GM18498 (cell line): ENCODE measurements around the gene RLBP1.
"Not testable (repeated sequence)": the region's sequence is repeated elsewhere in the genome, so short reads cannot be mapped to it uniquely, and the experiment has no call there.

Experiments
- ATAC-seq: cut with Tn5 transposase; IDR thresholded peaks from one replicate; pipeline ENCODE4 v1.9.1; 2021; ENCODE audit warnings: mild to moderate bottlenecking, moderate library complexity; ENCODE audit not compliant: unreplicated experiment

RLBP1 gene

DNA sequence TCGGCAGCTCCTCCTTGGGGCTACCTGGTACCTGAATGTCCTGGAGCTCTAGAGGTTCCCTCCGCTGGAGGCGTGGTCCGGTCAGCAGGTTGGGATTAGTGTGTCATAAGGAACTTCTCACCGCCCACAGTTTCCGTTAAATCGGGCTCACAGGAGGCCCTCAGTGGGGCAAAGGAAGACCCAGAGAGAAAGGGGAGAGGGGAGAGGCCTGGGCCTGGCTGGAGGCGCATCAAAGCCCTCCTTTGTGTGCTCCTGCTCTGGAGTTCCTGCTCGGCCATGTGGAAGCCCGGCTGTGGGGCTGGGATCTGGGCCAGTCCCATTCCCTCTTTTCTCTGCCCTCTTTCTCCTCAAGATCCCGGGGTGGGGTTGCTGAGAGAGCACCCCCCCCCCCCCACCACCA lies at the start of gene RLBP1:
TSS of gene RLBP1 (minus strand) at position 37 of the 400 bp plus-strand sequence. CDS start 2,604 bp downstream, outside the sequence.
- no peak for ATAC-seq

DNA sequence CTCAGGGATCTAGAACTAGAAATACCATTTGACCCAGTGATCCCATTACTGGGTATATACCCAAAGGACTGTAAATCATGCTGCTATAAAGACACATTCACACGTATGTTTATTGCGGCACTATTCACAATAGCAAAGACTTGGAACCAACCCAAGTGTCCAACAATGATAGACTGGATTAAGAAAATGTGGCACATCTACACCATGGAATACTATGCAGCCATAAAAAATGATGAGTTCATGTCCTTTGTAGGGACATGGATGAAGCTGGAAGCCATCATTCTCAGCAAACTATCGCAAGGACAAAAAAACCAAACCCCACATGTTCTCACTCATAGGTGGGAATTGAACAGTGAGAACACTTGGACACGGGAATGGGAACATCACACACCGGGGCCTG lies 28.8 kb upstream of the RLBP1 start:
- not testable (repeated sequence) for ATAC-seq

DNA sequence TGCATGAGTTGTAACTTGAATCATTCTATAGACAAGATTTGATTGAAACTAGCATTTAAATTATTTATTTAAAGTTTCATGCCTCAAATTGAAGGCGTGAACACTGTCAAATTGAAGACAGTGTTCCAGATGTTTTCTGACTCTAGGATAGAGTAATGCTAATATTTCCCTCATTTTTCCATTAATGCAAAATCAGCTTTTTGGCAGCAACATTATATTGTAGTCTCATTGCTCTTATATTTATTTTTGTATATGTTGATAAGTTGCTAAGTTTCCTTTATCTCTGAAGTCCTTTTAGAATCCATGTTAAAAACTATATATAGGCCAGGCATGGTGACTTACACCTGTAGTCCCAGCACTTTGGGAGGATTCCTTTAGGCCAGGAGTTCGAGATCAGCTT lies 27.2 kb upstream of the RLBP1 start:
- no peak for ATAC-seq

DNA sequence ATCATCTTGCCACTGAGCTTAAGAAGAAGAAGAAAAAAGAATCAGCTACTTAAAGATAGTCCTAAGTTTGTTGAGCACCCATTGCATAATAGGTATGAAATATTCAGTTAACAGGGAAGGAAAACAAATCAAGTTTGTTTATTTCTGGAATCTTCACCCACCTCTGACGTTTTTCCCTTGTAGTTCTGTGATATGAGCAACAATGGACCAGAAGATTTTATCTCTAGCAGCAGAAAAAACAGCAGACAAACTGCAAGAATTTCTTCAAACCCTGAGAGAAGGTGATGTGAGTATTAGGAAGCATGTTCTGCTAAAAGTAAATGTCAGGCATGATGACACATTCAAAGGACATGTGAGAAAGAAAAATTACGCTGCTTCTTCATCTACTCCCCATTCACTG lies 26.1 kb upstream of the RLBP1 start:
- ATAC-seq = no peak

DNA sequence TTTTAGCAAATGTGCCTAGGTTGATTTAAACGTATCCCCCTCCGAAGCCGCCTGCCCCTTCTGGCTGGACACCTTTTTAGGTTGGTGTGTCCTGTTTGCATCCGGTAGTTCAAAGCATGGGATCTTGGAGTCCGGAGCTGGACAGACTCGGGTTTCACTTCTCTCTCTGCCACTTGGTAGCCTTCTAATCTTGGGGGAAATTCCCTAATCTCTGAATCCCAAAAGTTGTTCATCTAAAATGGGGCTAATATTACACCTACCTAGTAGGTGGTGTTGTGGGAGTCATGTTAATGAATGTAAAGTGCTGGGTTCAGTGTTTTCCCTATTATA lies 23.2 kb upstream of the RLBP1 start:
- peak; percentile 23 for ATAC-seq

DNA sequence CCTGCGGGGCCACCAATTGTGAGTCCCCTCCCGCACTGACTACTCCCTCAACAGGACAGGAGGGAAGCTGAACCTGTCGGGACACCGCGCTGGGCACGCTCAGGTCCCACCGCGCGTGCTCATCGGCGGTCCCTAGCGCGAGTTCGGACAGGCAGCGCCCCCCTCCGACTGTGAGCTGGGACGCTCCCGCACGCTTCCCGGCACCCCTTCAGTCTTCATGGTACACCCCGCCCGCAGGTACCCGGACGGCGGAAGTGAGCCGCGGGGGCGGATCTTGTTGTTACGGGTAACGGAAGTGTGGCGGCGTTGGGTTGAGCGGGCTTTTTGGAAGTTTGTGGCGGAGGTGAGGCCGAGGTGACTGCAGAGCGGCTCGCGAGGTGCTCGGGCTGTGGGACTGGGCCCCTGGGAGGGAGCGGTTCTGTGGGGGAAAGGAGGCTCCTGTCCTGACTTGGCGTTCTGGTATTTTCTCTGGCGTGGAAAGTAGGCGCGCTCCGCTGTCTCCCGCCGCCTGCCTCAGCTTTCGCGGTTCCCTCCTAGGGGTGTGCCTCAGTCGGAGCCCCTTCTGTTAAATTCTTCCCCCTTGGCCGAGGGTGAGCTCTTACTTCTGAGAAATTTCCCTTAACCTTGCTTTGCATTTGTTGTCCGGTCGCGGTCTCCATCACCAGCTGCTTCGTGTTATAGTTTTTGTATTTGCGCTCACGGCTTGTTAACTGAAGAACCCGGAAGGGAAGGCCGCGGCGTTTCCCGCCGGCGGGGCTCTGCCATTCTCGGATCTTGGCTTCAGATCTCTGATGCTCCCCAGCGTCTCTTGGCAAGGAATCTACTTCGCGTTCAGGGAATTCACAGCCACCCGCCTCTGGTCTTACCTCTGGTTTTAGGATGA lies 22.6 kb upstream of the RLBP1 start, which contains the start of gene FANCI:
TSS of gene FANCI (plus strand) at position 289 of the 883 bp plus-strand sequence. CDS start 3,669 bp downstream, outside the sequence.
- ATAC-seq = peak; percentile 97

DNA sequence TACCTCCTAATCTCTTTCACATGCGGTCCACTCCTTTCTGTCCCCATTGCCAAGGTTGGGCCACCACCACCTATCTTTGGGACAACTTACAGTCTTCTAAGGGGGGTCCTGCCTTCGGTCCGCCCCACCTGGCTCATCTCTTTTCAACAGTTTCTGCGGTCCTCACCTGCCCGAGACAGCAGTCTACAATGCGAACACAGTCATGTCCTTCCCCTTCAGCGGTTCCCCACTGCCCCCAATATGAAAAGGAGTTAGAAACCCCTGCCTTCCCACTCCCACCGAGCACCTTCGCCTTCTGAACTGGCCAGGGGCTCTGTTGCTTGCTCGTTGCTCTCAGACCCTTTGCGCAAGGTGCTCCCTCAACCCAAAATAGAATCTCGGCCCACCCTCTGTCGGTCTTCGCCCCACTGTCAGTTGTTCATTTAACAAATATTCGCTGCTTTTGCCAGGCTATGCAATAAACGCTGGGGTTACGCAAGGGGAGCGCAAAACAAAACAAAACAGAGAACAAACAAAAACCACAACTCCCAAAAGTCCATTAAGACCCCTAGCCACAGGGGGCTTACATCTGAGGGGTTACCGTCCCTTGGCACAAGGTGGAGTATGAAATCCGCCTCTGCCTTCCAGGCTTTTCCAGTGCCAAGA lies 21.8 kb upstream of the RLBP1 start:
- ATAC-seq = no peak

DNA sequence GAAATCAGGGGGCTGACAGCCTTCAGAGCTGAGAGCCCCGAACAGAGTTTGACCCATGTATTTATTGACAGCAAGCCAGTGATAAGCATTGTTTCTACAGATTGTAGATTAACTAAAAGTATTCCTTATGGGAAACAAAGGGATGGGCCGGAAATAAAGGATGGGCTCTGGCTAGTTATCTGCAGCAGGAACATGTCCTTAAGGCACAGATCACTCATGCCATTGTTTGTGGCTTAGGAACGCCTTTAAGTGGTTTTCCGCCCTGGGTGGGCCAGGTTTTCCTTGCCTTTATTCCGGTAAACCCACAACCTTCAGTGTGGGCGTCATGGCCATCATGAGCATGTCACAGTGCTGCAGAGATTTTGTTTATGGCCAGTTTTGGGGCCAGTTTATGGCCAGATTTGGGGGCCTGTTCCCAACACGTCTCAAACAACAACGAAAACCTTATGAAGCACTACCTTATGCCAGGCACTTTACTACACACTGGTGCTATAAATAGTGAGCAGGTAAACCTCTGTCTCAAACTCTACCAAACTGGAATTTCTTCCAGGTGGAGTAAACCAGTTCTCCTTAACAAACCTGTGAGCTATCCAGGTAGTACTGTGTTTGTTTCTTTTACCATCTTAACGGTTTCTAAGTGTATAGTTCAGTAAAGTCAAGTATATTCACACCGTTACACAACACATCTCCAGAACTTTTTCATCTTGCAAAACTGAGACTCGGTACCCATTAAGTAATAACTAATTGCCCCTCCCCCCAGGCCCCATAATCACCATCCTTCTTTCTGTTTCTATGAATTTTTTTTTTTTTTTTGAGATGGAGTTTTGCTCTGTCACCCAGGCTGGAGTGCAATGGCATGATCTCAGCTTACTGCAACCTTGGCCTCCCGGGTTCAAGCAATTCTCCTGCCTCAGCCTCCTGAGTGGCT lies 18.8 kb upstream of the RLBP1 start:
- not testable (repeated sequence) for ATAC-seq

DNA sequence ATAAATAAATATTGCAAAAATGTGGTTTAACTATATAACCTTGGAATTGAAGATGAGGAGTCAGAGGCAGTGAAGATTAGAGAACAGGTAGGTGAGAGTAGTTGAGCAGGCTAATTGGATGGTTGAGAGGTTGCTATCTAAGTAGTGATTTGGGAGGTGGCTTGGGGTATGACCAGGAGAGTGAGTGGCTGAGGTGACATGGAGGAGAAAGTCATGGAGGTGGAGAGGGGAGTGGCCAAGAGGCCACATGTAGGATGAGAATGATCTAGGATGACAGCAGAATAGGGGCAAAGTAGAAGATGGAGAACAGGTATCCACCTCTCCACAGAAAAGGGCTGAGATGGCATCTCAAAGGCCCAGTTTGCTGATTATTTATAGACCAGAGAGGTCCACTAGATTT lies 10.5 kb upstream of the RLBP1 start:
- ATAC-seq = no peak

DNA sequence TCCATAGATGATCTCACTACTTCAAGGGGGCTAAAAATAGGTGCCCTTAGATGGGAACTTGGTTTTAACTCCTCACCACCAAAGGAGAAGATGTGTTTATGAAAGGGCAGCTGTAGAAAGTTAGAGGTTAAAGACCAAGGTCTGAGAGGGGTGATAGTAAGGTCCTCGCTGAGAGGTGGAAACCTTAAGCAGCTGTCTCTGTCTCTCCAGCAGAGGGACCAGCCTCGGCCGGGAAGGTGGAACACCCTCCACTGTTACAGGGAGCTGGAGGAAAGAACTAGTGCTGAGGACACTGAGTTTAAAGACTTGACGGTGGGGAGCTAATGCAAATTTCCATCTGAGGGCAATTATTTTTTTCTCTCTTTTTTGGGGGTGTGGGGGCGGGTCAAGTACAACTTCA lies 8.9 kb upstream of the RLBP1 start:
- no peak for ATAC-seq

DNA sequence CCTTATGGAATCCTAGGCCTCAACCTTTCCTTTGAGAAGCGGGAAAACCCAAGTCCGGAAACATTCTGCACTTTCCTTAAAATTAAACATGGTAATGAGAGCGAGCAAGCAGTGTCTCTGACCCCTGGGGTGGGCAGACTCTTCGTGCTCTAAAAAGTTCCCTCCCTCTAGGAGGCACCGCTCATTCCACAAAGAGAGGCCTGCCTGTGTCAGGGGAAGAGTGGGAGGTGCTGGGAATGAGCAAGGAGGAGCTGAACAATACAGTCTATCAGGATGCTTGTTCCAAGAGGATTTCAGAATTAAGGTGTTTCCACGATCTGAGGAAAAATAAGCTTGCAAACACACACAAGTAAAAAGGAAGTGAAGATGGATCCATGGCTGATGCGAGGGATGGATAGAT lies 6.0 kb upstream of the RLBP1 start:
- no peak for ATAC-seq

DNA sequence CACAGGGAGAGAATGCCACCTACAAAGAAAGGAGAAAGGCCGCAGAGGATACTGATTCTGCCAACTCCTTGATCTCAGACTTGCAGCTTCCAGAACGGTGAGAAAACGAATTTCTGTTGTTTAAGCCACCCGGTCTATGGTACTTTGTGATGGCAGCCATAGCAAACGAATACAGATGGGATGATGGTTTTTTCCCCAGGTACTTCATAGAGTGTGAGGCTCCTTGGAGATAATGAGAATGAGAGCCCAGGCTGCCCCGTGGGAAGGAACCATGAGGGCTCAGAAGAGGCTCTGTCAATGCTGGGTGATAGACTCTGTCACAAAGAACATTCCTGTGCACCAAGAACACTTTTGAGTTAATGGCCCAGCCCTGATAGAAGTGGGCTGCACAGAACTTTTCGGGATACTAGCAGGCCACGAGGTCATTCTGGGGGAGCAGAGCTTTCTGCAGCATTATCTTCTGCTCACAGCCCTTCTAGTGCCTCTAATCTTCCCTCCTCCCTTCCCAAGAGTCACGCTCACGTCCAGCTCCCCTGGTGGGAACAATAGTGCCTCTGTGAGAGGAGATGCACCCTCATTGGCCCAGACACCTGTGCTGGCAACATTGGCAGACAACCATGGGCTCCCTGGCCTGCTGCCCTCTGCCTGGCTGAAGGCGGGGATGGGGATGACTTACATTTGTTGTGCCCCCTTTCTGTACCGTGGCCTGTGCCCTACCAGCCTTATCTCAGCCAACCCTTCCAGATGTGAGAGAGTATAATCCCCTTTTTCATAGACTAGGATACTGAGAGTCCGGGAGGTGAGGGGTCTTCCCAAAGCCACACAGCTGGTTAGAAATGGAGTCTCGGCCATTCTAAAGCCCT lies 5.2 kb upstream of the RLBP1 start:
- ATAC-seq = no peak

DNA sequence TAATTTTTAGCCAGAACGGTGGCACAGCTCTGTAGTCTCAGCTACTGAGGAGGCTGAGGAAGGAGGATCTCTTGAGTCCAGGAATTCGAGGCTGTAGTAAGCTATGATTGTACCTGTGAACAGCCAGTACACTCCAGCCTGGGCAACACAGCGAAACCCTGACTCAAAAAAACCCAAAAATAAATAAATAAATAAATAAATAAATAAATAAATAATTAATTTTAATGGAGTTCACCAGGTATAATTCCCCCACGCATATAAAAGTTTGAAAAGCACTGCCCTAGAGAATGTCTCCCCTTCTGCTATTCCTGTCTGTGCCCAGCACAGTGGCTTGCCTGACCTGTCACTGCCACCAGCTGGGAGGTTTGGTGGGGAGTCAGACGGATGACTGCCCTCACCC lies 4.2 kb upstream of the RLBP1 start:
- no peak for ATAC-seq

DNA sequence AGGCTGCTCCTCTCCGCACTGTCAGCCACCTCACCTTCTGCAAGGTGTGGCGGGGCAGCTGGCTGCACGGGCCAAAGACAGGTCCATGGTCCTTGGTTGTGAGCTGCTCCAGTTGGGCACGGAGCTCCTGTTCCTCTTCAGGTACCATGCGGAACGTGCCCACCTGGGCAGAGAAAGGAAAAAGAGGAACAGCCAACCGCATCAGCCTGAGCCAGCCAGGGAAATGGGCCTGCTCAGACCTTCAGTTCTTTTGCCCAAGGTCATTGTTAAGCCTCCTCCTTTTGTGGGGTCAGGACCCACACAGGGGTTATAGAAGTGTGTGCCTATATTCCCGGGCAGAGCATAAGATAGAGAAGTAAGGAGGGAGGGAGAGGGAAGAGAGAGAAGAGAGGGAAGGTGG lies 2.8 kb downstream of the RLBP1 start:
- no peak for ATAC-seq

DNA sequence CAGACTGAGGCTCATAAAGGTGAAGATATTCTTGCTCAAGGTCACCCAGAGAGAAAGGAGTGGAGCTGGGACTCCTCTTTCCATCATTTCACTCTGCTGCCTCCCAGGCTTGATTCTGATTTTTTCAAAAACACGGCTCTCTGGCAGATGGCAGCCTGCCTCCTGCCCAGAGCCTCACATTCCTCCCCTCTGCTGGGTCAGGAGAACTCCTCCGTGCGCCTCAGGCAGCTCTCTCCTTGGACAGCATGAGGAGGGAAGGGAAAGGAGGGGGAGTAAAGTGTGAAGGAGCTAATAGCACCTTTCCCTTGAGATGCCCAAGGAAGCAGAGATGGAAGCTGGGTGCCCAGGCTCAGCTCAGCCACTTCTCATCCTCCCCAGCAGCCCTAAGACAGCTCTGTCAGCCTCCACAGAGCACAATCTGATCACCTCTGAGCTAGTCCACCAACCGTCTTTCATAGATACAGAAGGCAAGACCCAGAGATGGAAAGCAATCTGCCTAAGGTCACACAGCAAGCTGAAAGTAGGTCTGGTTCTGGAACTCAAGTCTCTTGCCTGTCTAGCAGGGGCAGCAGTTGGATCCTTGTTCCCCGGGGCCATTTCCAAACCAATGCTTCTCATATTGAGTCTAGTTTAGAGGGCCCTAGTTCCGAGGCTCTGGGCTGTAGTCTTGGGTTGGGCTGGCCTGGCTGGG lies 3.5 kb downstream of the RLBP1 start:
- ATAC-seq = no peak

DNA sequence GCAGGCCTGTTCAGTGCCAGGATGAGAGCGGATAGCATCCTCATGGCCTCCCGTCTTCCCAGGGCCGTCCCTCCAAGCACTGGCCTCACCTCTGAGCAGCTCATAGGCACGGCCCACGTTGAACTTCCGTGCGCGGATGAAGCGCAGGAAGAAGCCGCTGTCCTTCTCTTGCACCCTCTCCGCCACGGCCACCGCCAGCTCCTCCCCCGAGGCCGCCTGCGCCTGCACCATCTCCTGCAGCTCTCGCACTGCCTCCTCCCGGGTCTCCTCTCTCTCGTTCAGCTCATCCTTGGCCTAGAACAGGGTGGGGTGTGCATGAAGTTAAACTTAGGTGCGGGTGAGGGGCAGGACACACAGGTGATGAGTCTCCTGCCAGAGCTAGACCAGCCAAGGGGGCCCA lies 4.3 kb downstream of the RLBP1 start:
- ATAC-seq = no peak

DNA sequence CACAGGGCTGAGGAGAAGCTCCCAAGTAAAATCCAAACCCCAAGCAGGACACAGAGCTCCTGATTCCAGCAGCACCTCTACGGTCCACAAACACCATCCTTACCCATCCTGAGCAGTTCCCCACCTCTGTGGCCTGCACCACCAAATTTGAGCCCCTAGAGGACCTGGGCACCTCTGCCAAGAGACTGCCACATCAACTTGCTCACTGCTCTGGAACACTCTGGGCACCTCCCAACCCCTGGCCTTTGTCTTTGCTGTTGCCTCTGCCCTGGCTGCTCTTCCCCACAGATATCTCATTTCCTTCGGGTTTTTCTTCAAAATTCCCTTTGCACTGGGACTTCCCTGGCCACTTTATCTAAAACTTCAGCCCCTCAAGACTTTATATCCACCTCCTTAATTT lies 5.8 kb downstream of the RLBP1 start:
- no peak for ATAC-seq

DNA sequence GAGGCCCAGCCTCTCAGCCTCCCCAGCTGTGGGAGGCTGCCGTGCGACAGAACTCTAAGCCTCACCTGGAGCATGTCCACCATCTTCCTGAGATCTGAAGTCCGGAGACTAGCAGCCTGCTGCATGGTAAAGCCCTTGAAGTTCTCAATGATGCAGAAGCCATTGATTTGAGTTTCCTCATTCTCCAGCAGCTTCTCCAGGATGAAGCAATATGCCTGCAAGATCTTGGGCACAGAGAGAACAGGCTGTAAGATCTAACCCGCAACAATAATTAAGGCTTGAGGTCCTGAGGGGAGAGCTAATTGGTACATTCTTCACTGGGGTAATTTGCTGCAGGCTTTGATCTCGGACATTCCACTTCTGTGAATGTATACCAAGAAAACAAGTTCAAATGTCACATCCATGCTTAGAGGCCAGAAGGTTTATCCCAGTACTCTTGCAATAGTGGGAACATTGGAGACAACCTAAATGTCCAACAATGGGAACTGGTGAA lies 9.7 kb downstream of the RLBP1 start:
- ATAC-seq = no peak

DNA sequence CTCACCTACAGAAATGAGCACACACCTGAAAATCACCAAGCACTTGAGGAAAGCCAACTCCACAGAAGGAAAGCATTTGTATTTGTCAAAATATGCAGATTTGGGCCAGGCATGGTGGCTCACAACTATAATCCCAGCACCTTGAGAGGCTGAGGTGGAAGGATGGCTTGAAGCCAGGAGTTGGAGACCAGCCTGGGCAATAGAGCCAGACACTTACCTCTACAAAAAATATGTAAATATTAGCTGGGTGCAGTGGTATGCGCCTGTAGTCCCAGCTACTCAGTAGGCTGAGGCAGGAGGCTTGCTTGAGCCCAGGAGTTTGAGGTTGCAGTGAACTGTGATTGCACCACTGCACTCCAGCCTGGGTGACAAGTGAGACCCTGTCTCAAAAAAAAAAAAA lies 12.3 kb downstream of the RLBP1 start:
- no peak for ATAC-seq

DNA sequence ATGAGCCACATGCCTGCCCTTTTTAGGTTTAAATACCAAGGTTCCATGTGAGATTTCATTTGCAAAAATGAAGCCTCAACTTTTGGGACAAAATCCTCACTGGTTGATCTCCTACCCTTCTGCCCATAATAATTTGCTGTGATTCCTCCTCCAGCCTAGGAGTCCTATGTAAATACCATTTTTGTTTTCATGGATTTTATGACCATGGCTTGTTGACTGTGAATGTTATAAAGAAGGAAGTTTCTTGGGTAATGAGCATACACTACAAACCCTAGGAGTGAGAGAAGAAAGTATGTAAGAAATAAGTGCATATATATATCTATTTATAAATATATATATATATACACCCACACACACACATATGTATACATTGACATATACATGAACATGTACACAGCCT lies 13.1 kb downstream of the RLBP1 start:
- no peak for ATAC-seq
